HEK293T (cell line): Measurements from ENCODE around the gene GNAQ.
"Not testable (repeated sequence)": the region's sequence is repeated elsewhere in the genome, so short reads cannot be mapped to it uniquely, and the experiment has no call there.

Experiments used
- CTCF ChIA-PET: fragments of 350-600 bp; formaldehyde crosslinking; extraction: SDS; loops from one replicate; lab custom pipeline; 2021; ENCODE audit warnings: antibody characterized with exemption, inconsistent platforms; lab: Yijun Ruan, JAX
- POLR2A ChIA-PET: fragments of 350-600 bp; formaldehyde crosslinking; extraction: SDS; loops from one replicate; lab custom pipeline; 2020; ENCODE audit warnings: antibody characterized with exemption, inconsistent platforms; lab: Yijun Ruan, JAX
- DNase-seq: peaks from one replicate; pipeline ENCODE4 v3.0.0; 2012; ENCODE audit warnings: mixed read lengths; ENCODE audit errors: extremely low spot score
- ARNT ChIP-seq: fragments of 450-650 bp; IDR thresholded peaks from 2 replicates; pipeline ENCODE4 v1.6.1; 2017; ENCODE audit warnings: mild to moderate bottlenecking
- BHLHE40 ChIP-seq: fragments of 450-650 bp; IDR thresholded peaks from 2 replicates; pipeline ENCODE4 v1.6.1; 2016; ENCODE audit warnings: mild to moderate bottlenecking, moderate library complexity, borderline replicate concordance
- CTBP1 ChIP-seq: fragments of 450-650 bp; IDR thresholded peaks from 2 replicates; pipeline ENCODE4 v1.6.1; 2016; ENCODE audit warnings: borderline replicate concordance
- ELF4 ChIP-seq: fragments of 450-650 bp; IDR thresholded peaks from 2 replicates; pipeline ENCODE4 v1.6.1; 2017; ENCODE audit warnings: antibody characterized with exemption
- FOXA1 ChIP-seq: fragments of 450-650 bp; IDR thresholded peaks from 2 replicates; pipeline ENCODE4 v1.6.1; 2016; ENCODE audit warnings: mild to moderate bottlenecking
- FOXK2 ChIP-seq: fragments of 450-650 bp; IDR thresholded peaks from 2 replicates; pipeline ENCODE4 v1.6.1; 2016; ENCODE audit warnings: mild to moderate bottlenecking
- FOXM1 ChIP-seq: fragments of 450-650 bp; IDR thresholded peaks from 2 replicates; pipeline ENCODE4 v1.6.1; 2017; ENCODE audit warnings: mild to moderate bottlenecking, borderline replicate concordance
- HDGF ChIP-seq: fragments of 450-650 bp; IDR thresholded peaks from 2 replicates; pipeline ENCODE4 v1.6.1; 2017; ENCODE audit warnings: antibody characterized with exemption, borderline replicate concordance
- L3MBTL2 ChIP-seq: fragments of 450-650 bp; conservative IDR thresholded peaks from 2 replicates; pipeline ENCODE4 v1.6.1; 2016; ENCODE audit warnings: mild to moderate bottlenecking
- LEF1 ChIP-seq: fragments of 450-650 bp; IDR thresholded peaks from 2 replicates; pipeline ENCODE4 v1.6.1; 2017; ENCODE audit warnings: mild to moderate bottlenecking, borderline replicate concordance
- NFRKB ChIP-seq: fragments of 450-650 bp; IDR thresholded peaks from 2 replicates; pipeline ENCODE4 v1.6.1; 2016; ENCODE audit warnings: mild to moderate bottlenecking, moderate library complexity
- SP1 ChIP-seq: fragments of 450-650 bp; IDR thresholded peaks from 2 replicates; pipeline ENCODE4 v1.6.1; 2017
- SUZ12 ChIP-seq: fragments of 450-650 bp; IDR thresholded peaks from 2 replicates; pipeline ENCODE4 v1.6.1; 2016; ENCODE audit warnings: mild to moderate bottlenecking
- TARDBP ChIP-seq: fragments of 450-650 bp; IDR thresholded peaks from 2 replicates; pipeline ENCODE4 v1.6.1; 2016
- ZNF384 ChIP-seq: fragments of 450-650 bp; IDR thresholded peaks from 2 replicates; pipeline ENCODE4 v1.6.1; 2016
- TF ChIP-seq, protein P1 (sequence below): fragments of 450-650 bp; IDR thresholded peaks from 2 replicates; pipeline ENCODE4 v1.6.1; 2016

GNAQ gene

DNA sequence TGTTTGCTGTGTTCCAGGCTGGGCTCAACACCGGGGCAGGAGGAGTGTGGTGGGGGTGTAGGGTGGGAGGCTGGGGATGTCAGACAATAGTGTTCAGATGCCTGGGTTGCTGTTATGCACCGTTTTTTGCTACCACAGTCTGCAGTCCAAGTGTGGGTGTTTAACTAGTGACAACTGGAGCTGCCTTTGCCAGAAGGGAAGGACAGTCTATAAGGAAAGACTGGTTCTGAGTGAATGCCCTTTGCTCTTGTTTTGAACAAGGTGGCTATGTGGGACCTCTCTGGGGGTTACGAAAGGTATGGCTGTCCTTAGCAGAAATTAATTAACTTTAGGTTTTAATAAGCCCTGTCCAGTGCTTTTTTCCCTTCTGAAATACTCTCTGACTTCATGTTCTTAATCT is 265.0 kb downstream of the GNAQ start:
- no peak for DNase-seq
- ChIA-PET POLR2A (no interaction called here), CTCF (no interaction called here)
- TF ChIP-seq, protein P1, sequence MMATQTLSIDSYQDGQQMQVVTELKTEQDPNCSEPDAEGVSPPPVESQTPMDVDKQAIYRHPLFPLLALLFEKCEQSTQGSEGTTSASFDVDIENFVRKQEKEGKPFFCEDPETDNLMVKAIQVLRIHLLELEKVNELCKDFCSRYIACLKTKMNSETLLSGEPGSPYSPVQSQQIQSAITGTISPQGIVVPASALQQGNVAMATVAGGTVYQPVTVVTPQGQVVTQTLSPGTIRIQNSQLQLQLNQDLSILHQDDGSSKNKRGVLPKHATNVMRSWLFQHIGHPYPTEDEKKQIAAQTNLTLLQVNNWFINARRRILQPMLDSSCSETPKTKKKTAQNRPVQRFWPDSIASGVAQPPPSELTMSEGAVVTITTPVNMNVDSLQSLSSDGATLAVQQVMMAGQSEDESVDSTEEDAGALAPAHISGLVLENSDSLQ, result no peak
- no peak for TF ChIP-seq ARNT
- no peak for TF ChIP-seq FOXM1
- no peak for TF ChIP-seq HDGF
- no peak for TF ChIP-seq BHLHE40
- no peak for TF ChIP-seq ELF4
- no peak for TF ChIP-seq L3MBTL2

DNA sequence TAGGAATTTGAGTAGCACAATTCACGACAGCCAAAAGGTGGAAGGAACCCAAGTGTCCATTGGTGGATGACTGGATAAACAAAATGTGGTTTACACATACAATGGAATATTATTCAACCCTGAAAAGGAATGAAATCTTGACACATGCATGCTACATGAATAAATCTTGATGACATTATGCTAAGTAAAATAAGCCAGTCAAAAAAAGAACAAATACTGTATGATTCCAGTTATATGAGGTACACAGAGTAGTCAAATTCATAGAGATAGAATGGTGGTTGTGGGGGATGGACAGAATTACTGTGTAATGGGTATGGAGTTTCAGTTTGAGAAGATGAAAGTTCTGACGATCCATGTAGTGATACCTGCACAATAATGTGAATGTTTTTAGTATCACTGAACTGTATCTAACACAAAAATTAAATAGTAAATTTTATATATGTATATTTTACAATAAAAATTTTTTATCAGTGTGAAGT is 265.8 kb downstream of the GNAQ start:
- ChIA-PET POLR2A (interaction anchor here (0.6 kb wide), 1 partner anchor 321 kb away, joined by 3 read pairs; no protein-coding TSS in a partner anchor), CTCF (no interaction called here)
- DNase-seq, result no peak
- TF ChIP-seq, protein P1, result no peak
- TF ChIP-seq SUZ12, result no peak
- no peak for TF ChIP-seq ELF4
- no peak for TF ChIP-seq FOXA1
- TF ChIP-seq ARNT, result no peak
- no peak for TF ChIP-seq CTBP1
- TF ChIP-seq BHLHE40, result no peak
- no peak for TF ChIP-seq HDGF
- TF ChIP-seq L3MBTL2, result no peak
- no peak for TF ChIP-seq FOXK2
- no peak for TF ChIP-seq LEF1
- no peak for TF ChIP-seq TARDBP
- no peak for TF ChIP-seq SP1

DNA sequence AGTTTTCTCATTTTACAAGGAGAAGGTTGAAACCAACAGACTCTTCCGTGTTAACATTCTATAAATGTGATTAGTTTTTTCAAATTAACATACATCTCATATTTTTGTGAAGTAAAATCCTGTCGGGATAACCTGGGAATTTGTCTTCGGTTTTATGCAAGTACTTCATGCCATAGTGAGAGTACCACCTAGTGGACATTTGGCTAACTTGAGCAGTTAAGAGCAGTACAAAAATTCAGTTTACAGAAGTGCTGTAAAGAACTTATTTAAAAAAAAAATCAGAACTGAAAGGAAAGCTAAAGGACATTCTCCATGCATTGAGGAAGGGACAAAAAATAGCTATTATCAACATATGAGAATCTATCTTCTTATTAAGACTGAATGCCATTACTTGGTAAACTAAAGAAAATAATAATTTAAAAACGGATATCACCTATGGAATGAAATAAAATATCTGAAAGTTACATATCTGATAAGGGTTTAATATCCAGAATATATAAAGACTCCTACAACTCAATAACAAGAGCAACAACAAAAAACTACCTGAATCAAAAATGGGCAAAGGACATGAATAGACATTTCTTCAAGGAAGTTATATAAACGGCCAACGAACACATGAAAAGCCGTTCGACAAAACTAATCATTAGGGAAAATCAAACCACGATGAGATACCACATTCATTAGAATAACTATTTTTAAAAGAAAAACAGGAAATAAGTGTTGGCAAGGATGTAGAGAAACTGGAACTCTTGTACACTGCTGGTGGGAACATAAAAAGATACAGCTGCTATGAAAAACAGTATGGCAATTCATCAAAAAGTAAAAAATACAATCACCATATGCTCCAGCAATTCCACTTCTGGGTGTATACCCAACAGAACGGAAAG is 266.5 kb downstream of the GNAQ start:
- peak; percentile 13 for DNase-seq
- POLR2A ChIA-PET, result no interaction called here
- no peak for TF ChIP-seq FOXA1
- no peak for TF ChIP-seq CTBP1
- TF ChIP-seq SP1, result no peak
- no peak for TF ChIP-seq ZNF384
- TF ChIP-seq, protein P1, result no peak
- TF ChIP-seq HDGF, result no peak
- no peak for TF ChIP-seq ARNT
- no peak for TF ChIP-seq FOXK2
- TF ChIP-seq NFRKB, result no peak
- TF ChIP-seq ELF4, result no peak
- TF ChIP-seq L3MBTL2, result no peak
- TF ChIP-seq TARDBP, result no peak
- TF ChIP-seq LEF1, result no peak
- no peak for TF ChIP-seq SUZ12
- TF ChIP-seq BHLHE40, result no peak
- TF ChIP-seq FOXM1, result no peak
- CTCF ChIA-PET, result no interaction called here

DNA sequence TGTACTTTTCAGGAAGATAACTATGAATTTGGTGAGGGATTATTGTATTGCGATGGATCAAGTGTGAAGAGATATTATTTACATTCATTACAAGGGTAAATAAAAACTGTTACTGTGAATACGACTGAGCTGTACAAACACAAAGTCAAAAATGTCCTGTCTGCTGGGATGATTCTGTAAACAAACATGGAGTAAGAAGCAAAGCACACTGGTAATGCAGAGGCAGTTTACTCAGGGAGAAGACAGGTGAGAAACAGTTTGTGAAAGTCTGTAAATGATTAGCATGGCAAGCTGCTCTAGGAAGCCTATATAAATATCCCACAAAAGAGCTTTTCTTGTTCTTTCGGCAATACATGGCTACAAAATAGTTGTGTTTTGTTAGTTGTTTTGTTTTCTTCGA is 268.0 kb downstream of the GNAQ start:
- TF ChIP-seq FOXA1 (no peak), ARNT (no peak), ELF4 (no peak), L3MBTL2 (no peak), SUZ12 (no peak), TARDBP (no peak), HDGF (no peak), FOXK2 (no peak), LEF1 (no peak)
- TF ChIP-seq, protein P1, result no peak
- no peak for DNase-seq
- ChIA-PET POLR2A (no interaction called here), CTCF (interaction anchor here (0.7 kb wide), 1 partner anchor 854 kb away, joined by 3 read pairs; no protein-coding TSS in a partner anchor)

DNA sequence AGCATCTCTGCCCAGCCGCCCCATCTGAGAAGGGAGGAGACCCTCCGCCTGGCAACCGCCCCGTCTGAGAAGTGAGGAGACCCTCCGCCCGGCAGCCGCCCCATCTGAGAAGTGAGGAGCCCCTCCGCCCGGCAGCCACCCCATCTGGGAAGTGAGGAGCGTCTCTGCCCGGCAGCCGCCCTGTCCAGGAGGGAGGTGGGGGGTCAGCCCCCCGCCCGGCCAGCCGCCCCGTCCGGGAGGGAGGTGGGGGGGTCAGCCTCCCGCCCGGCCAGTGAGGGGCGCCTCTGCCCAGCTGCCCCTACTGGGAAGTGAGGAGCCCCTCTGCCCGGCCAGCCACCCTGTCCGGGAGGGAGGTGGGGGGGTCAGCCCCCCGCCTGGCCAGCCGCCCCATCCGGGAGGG is 270.7 kb downstream of the GNAQ start:
- DNase-seq, CTCF ChIA-PET, POLR2A ChIA-PET: not testable (repeated sequence)

DNA sequence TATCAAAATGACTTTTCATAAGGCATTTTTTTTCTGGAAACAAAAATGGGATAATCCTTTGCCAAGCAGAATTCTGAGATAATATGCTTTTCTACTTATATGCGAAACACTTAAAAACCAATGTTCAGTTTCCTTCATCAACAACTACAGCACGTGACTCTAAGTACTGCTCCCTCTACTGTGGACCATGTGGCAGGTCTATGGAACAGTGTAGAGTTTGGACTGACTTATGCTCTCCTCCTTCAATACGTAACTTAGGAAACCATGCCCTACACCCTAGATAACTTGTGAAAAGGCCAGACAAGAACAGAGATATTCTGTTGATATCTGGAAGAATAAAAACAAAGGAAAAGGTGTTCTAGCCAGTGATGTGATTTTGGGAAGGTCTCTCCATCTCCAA is 272.2 kb downstream of the GNAQ start:
- POLR2A ChIA-PET, result no interaction called here
- no peak for DNase-seq
- CTCF ChIA-PET, result no interaction called here
- TF ChIP-seq CTBP1 (no peak), ARNT (no peak), SP1 (no peak), LEF1 (no peak), FOXM1 (no peak), SUZ12 (no peak), NFRKB (no peak), L3MBTL2 (no peak), FOXA1 (no peak), ELF4 (no peak), HDGF (no peak), ZNF384 (no peak), TARDBP (no peak), BHLHE40 (no peak), FOXK2 (no peak)
- TF ChIP-seq, protein P1, result no peak
